HG03066 (cell line): ENCODE data around the gene PLK2.
A peak's percentile ranks its signal among the peaks of the same experiment; 100 is the strongest.

Experiments
- ATAC-seq: cut with Tn5 transposase; IDR thresholded peaks from one replicate; pipeline ENCODE4 v1.9.1; 2021; ENCODE audit warnings: low read depth; ENCODE audit not compliant: unreplicated experiment

PLK2 gene

DNA sequence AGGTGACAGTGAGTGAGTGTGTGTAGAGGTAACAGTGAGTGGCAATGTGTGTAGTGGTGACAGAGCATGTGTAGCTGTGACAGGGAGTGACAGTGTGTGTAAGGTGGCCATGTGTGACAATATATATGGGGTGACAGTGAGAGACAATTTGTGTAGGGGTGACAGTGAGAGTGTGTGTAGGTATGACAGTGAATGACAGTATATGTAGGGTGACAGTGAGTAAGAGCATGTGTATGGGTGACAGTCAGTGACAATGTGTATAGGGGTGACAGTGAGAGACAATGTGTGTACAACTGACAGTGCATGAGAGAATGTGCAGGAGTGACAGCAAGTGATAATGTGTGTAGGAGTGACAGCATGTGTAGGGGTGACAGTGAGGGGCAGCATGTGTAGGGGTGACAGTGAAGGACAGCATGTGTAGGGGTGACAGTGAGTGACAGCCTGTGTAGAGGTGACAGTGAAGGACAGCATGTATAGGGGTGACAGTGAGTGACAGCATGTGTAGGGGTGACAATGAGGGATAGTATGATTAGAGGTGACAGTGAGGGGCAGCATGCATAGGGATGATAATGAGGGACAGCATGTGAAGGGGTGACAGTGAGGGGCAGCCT lies 21.3 kb upstream of the PLK2 start:
- ATAC-seq, result no peak

DNA sequence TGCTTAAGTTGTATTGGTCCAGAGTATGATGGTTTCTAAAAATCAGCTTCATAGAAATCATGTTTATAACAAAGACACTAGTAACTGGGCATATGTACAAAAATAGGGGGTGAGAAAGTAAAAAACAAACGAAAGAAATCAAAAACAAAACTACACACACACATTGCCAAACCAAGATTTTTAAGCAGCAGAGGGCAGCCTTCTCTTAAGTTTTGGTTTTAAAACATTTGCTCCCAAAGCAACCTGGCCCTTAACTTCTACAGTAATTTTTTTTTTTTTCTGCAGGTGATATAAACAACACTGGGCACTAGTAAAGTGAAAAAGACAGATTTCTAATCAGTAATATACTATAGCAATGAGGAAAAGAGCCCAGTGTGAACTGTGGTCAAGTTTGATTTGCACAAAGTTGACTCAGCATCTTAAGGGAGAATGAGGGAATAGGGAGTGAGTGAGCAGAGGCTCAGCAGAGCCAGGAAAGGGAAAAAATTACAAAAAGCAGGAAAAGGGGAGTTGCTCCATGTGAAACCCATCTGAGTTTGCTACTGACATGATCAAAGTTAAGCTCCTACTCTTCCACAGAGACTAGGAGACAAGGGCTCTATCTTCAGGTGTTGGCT lies 18.0 kb upstream of the PLK2 start:
- ATAC-seq, result no peak

DNA sequence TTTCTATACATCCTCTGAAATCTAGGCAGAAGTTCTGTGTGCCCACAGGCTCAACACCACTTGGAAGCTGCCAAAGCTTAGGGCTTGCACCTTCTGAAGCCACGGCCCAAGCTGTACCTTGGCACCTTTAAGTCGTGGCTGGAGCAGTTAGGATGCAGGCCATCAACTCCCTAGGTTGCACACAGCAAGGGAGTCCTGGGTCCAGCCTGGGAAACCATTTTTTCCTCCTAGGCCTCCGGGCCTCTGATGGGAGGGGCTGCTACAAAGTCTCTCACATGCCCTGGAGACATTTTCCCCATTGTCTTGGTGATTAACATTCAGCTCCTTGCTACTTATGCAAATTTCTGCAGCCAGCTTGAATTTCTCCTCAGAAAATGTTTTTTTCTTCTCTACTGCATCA lies 15.5 kb upstream of the PLK2 start:
- no peak for ATAC-seq

DNA sequence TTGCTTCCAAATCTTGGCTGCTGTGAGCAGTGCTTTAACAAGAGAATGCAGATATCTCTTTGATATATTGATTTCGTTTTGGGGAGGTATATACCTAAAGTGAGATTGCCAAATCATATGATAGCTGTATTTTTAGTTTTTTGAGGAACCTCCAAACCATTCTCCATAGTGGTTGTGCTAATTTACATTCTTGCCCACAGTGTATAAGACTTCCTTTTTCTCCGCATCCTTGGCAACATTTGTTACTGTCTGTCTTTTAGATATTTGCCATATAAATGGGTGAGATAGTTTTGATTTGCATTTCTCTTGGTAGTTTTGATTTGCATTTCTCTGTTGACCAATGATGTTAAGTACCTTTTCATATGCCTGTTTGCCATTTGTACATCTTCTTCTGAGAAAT lies 10.0 kb upstream of the PLK2 start:
- ATAC-seq, result no peak

DNA sequence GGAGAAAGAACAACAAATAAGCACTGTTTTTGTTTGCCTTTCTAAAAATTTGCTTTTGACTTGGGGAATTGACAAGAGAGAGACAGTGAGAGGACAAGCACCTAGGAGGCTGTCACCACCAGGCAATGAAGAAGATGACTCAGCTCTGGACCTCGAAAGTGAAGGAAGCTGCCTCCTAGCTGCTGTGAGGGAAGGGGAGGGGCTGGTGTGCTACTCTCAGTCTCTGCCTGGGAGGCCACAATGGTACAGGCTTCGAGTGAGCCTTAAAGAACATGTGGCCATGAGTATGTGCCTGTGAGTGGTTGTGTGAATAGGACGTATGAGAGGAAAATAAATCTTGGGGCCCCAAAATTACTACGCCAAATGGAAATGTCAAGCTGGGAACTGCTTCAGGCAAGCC lies 7.1 kb upstream of the PLK2 start:
- peak; percentile 99 for ATAC-seq

DNA sequence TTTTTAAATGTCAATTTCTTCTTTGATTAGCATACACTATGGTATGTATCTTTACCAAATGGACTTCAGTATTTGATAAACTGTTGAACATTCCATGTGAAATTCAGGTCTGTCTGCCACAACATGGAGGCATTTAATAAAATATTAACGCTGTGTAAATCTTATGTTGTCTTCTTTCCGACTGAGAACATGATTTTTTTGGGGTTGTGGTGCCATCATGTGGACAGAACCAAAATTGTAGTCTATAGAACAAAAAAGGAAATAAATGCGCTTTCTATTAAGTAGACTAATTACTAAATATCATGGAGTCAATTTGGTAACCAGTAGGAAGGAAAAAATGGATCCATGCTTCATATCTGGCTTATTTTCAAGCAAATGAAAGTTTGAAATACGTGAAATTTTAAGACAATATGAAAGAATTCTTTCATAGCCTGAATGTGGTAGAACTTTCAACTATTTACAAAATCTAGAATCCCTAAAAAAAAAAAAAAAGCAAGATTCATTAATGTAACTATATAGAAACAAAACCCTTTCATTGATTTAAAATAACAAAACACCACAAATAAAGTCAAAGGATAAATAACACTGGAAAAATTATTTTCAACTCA lies 2.8 kb upstream of the PLK2 start:
- no peak for ATAC-seq

DNA sequence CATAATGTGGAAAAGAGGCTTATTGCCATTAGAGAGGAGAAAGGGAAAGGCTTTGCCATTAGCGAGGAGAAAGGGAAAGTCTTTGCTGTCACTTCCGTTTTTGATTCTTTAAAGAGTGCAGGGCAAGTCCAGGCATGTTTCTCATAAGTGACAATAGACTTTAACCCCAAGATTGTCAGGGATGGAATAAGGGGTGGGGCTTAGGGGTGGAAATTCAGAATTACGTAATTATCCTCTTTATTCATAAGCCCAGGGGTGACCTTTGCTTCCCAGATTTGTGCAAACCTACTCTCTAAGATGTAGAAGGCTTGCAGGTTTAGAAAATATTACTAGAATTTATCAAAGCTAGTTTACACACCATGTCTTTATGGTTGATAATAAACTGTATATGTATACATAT lies 2.3 kb upstream of the PLK2 start:
- ATAC-seq, result no peak

DNA sequence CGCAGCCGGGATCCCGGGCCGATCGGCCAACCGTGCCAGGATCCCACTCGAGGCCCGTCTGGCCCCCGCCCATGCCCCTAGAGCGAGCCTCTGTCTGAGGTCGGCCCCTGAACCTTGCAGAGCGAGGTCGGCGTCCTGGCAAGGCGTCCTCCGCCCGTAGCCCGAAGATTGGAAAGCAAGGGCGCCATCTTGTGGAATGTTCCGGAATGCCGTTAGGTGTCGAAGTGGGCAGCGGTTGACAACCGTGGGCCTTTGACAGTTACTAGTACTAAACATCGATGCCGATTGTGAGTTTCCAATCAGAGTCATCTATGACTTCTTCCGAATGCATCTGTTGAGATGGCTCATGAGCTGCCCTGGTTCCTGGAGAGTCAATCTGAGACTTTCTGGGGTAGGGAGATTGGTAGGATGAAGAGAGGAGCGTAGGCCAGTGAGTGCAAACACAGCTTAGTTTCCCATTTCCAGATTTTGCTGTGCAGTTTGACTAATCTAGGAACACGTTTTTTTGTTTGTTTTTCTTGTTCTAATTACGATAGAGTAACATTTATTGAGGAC lies 923 bp upstream of the PLK2 start:
- peak; percentile 74 for ATAC-seq

DNA sequence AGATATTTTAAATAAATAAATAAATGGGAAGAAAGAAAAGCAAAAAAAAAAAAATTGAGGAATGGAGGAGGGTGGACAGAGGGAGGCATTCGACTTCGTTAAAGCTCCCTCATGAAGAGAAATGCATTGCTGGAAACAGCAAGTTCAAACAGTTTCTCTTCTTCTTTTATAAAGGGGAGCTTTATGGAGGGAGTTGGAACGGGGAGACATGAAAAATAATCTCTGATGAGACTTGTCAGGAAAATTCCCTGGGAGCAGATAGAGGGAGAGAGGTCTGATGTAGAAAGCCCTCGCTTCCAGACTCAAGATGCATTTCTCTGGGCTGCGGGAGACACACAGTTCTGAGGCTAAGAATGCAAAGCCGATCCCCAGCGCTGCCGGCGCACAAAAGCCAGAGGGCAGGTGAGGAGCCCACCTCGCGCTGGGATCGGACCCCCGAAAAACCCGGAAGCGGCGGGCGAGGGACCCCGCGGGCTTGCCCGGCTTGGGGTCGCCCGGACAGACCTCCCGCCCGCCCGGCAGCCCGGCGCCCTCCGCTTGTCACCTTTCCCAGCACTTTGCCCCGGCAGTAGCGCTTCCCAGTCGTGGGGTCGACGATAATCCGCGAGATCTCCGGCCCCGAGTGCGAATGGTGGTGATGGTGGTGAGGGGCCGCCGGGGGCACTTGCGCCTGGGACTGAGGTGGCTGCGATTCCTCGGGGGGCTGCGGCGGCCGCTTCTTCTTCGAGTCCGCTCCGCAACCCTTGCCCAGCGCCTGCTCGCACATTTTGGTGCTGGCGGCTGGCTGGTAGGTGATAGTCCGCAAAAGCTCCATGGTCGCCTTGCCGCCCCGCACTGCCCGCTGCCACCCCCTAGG lies 512 bp downstream of the PLK2 start:
- ATAC-seq, result no peak

DNA sequence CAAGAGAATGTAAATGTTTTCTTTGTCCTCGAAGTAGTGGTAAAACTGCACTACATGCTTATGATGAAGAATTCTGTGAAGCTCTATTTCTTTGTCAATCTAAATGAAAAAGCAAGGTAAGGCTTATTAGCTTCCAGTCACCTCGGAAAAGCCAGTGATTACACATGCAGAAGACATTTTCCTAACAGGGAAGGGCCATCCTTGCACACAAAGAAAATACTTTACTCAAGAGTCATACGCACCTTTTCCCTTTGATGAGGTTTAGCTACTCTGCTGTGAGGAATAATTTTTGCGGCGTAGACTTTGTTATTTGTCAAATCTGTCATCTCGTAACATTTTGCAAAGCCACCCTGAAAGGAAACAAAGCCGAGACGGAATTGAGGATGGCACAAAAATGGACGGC lies 1.1 kb downstream of the PLK2 start:
- ATAC-seq, result no peak

DNA sequence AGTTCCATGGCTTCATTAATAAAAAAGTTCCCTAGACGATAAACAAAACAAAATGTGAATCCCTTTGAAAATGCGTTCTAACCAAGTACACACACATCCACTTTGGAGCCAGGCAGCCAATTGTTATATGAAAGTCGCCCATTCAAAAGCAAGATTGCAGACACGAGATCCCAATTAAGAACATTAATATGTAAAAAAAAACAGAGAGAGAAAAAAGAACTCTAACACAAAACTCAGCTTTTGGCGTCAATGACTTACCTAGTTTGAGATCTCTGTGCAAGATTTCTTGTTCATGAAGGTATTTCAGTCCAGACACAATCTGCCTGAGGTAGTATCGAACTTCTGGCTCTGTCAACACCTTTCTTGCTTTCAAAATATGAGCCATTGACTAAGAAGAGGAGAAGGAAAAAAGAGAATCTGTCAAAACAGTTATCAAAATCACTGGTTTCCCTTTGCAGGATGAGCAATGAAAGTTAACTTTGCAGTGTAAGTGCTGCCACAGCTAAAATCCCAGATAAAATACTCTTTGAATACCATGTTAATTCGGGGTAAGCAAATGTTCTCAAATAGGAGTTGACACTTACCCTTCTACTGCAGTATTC lies 1.6 kb downstream of the PLK2 start:
- no peak for ATAC-seq

DNA sequence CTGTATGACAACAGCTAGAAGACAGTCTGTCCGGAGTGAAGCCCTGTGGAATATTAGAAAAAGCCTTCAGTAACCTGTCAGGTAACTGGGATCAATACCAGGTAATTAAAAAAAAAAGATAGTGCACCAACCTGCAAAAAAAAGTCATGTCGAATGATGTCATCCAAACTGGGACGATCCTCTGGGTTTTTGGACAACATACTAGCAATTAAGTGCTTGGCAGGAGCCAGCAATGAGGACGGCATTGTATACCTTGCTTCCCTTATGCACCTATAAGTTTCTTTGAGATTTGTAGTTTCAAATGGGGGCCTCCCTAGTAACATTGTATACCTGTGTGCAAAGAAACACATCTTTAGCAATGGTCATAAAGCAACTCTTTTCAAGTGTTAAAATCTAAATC lies 2.8 kb downstream of the PLK2 start:
- no peak for ATAC-seq

DNA sequence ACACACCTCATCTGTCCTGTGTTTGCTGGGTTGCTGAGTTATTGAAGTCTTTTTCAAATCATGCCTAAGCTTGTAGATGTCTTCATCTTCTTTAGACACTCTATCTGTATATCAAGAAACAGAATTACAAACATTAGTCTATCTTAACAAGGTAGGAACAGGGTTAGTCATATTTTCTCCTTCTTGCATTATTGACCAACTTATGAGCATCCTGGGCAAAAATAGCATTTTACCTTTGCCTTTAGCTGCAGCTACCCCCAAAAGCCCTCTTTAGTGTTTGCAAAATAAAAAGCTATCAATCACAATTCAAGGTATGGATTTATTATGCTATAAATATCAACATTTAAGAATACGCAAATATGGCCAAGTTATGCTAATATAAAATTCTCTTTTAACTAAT lies 3.4 kb downstream of the PLK2 start:
- no peak for ATAC-seq

DNA sequence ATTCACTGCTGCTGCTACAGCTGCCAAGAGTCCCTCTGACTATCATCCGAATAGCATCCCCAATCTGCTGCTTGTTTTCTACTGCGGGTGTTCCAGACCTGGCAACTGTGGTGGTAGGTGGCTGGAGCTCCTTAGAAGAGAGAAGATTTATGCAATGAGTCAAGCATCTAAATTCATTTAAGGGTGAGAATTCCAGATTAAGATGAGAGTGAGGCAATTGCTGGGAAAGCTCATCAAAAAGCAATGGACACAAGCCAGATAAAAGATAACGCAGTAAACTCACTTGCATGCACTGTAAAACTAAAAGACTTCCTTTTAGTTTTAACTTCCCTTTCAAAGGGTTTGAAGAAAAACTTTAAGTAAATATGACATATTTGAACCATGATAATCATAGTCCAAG lies 3.9 kb downstream of the PLK2 start:
- no peak for ATAC-seq

DNA sequence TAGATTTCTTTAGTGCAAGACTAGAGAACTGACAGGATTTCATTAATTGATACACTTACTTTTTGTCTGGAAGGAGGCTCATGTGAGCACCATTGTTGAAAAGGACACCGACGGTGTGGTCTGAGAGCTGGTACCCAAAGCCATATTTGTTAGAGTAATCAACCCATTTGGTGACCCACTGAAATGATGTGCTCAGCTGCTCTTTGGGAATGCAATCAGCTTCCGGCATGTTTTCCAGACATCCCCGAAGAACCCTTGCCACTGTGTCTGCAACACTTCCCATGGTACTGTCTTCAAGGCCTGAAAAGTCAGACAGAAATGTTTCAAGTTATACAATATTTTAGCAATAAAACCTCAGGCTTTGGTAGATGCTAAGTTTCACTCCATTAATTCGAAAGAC lies 4.4 kb downstream of the PLK2 start:
- ATAC-seq, result no peak

DNA sequence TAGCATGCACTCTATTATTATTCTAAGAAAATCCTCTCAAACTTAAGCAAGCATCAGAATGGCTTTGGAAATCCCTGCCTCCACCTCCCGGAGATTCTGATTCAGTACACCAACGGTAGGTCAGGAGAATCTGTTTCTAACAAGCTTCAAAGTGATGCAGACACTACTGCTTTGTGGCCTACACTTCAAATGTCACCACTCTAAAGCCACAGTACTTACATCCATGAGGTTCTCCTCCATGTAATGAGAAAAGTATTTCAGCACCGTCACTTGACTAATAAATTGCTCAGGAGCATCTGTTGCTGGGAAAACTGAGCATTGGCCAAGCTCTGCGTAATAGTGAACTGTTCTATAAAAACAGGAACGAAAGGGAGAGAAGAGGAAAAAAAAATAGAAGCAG lies 4.8 kb downstream of the PLK2 start:
- ATAC-seq, result no peak

DNA sequence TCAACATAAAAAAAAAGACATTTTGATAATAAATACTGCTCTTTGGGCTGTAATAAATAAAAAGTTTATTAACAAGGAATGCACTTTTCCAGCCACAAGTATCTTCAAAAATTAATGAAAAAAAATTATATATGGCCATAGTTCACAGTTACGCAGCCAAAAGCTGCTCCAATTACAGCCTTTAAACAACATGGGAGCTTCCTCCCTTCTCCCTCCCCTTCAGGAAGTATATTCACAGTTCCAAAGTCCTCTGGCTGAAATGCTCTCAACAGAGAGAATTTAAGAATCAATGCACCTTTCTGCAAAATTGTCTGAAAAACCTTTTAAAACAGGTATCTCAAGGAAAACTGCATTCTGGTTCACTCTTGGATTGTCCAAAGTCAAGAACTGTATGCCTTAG lies 5.9 kb downstream of the PLK2 start:
- no peak for ATAC-seq

DNA sequence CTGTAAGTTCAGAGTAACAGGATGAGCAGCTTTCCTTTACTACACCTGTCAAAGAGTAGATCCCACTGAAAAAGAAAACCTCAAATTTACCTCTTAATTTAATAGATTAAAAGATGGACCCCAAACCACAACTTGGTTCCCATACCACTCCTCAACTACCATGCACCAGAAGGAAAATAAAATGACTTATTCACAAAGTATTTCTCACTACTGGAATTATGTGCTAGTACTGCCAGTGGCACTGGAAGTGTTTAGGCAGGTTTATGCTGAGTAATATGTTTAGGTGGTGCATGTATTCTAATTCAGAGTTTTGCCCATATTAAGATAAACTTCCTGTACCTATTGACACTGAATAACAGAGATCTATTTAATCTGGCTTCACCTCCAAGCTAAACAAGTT lies 6.6 kb downstream of the PLK2 start:
- ATAC-seq, result no peak

DNA sequence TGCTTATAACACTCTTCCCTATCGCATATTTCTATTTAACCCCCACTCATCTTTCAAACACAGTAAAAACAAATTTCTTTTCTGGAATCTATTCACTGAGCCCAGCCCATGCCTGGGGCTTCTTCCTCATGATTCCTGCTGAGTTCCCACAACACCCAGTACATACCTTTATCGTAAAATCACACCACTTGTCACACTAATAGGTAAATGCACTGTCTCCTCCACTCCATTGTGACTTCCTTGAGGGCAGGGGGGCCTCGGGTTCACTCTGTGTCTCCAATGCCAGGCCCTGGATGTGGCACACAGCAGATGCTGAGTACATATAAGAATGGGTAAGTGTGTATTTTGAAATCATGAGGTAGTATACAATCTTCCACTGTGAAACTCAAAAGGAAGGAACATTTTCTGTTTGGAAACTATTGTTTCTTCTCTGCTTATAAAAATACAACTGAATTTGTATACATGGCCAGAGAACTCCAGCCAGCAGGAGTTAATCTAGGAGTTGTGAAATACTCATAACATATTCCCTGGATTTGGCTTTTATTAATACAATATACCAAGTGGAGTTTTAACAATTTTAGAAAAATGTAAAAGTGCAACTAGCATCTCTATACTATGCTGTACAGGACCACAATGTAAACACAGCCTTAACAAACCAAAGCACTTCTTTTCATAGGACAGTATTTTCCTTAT lies 7.2 kb downstream of the PLK2 start:
- ATAC-seq, result no peak
